Left lung (tissue), 10 donors: ENCODE measurements around the gene ZSWIM5. TPM values are rescaled to one million over a fixed set of nuclear protein-coding genes. Genes with fewer than 3 reads are reported as not detected.

Experiments used
- ATAC-seq: fragments of 200-7000 bp; cut with Tn5 transposase; one replicate; pipeline ENCODE4 v1.9.1; 2020; ENCODE audit warnings: moderate library complexity
- DNase-seq, 4 donors: peaks; one replicate each; pipeline ENCODE4 v3.0.0-alpha.2; 2013 to 2020
- H3K27ac ChIP-seq, 2 donors: fragments of 200-600 bp; sonication (generic) in 1 of 2; one replicate each; pipeline versions ENCODE4 v1.5.0 to v1.8.0; 2020 to 2021
- H3K27me3 ChIP-seq, 2 donors: fragments of 200-600 bp; sonication (generic) in 1 of 2; one replicate each; pipeline versions ENCODE4 v1.5.0 to v1.8.0; 2020 to 2021
- H3K36me3 ChIP-seq, 2 donors: fragments of 200-600 bp; sonication (generic) in 1 of 2; one replicate each; pipeline versions ENCODE4 v1.5.0 to v1.8.0; 2020 to 2021
- H3K4me1 ChIP-seq, 2 donors: fragments of 200-600 bp; one replicate each; pipeline ENCODE4 v1.8.0; 2021
- H3K4me3 ChIP-seq, 2 donors: fragments of 200-600 bp; sonication (generic) in 1 of 2; one replicate each; pipeline versions ENCODE4 v1.5.0 to v1.8.0; 2020 to 2021; ENCODE audit warnings: mild to moderate bottlenecking in 1 of 2
- H3K9me3 ChIP-seq, 2 donors: fragments of 200-600 bp; sonication (generic) in 1 of 2; one replicate each; pipeline versions ENCODE4 v1.5.0 to v1.8.0; 2020 to 2021
- CTCF ChIP-seq, 2 donors: fragments of 200-600 bp; sonication (generic) in 1 of 2; IDR thresholded peaks; one replicate each; pipeline versions ENCODE4 v1.5.0 to v1.8.0; 2021; ENCODE audit warnings: antibody characterized with exemption in 2 of 2
- intact Hi-C, 2 donors: fragments of 100-400 bp; cut with DNase I; formaldehyde crosslinking; loops; one replicate each; pipeline versions ENCODE4 v1.11.2 to v1.14.2; 2022
- polyA plus RNA-seq, 6 donors: library from polyadenylated mRNA; unstranded; fragments of 120-200 nt; gene quantifications; one replicate each; pipeline ENCODE4 v1.2.1, GENCODE V29; 2013; ENCODE audit not compliant: insufficient read length in 6 of 6
- total RNA-seq, 2 donors: library from RNA; stranded (reverse); fragmentation: NEBNext Ultra II Directional; extraction: Animal tissue kit (Norgen Biotek cat#: 25700); gene quantifications; one replicate each; pipeline ENCODE4 v1.2.1, GENCODE V29; 2021
- donor health status: DM: no; HTN: yes; CAD: no.
- donor health status: DM: no; HTN: no; CAD: no.

Gene ZSWIM5
- total and polyA plus RNA-seq, 8 donors = 2.0 to 6.3 (median 4.7) TPM

- Histone ChIP-seq H3K27me3 (no peaks in the 10 kb centered on the region), H3K4me3 (no peak overlapping the region), H3K4me1 (peaks cover 12 to 34% of the 10 kb centered on the region in 2 donors), H3K9me3 (no peaks in the 10 kb centered on the region), H3K36me3 (peaks cover 0 to 22% of the 10 kb centered on the region in 2 donors), H3K27ac (no peak overlapping the region)
- ATAC-seq = no peak
- TF ChIP-seq CTCF (IDR thresholded peaks at IDR 0.05) = no peak
- intact Hi-C loops = loop anchor here in 1 of 2 donors (10.0 kb wide), 1 partner anchor 479 kb away; the partner anchor contains the start of gene TESK2
- no peak for DNase-seq
Observed at GRCh38 chr1:45016090-45016697, 190.2 kb downstream of the ZSWIM5 start.

- H3K36me3 ChIP-seq = peaks cover 0 to 22% of the 10 kb centered on the region in 2 donors
- H3K4me1 ChIP-seq = peaks cover 12 to 35% of the 10 kb centered on the region in 2 donors
- H3K27ac ChIP-seq = no peak overlapping the region
- no peaks in the 10 kb centered on the region for H3K27me3 ChIP-seq
- intact Hi-C loops = loop anchor here in 1 of 2 donors (10.0 kb wide), 1 partner anchor 479 kb away; the partner anchor contains the start of gene TESK2
- no peak overlapping the region for H3K4me3 ChIP-seq
- DNase-seq (no peak), ATAC-seq (no peak)
- TF ChIP-seq CTCF (IDR thresholded peaks at IDR 0.05) = no peak
- no peaks in the 10 kb centered on the region for H3K9me3 ChIP-seq
Observed at GRCh38 chr1:45015683-45016082, 190.7 kb downstream of the ZSWIM5 start.

- Histone ChIP-seq H3K27ac (peak overlapping the region in 1 of 2 donors; percentile 25), H3K27me3 (no peaks in the 10 kb centered on the region), H3K36me3 (peaks cover 0 to 25% of the 10 kb centered on the region in 2 donors), H3K9me3 (no peaks in the 10 kb centered on the region), H3K4me3 (no peak overlapping the region), H3K4me1 (peaks cover 18 to 46% of the 10 kb centered on the region in 2 donors)
- TF ChIP-seq CTCF (IDR thresholded peaks at IDR 0.05) = peak; percentile 84 to 89
- peak in 3 of 4 donors; percentile 61 to 88 (median 73) for DNase-seq
- peak; percentile 24 for ATAC-seq
- intact Hi-C loops = loop anchor here in 1 of 2 donors (5.0 to 10.0 kb wide), 2 partner anchors 288 to 480 kb away; partner anchors contain the start of gene TESK2
Observed at GRCh38 chr1:45014321-45015028, 191.9 kb downstream of the ZSWIM5 start.

GRCh38 chr1:45013551-45014209, 192.7 kb downstream of the ZSWIM5 start:
- H3K36me3 ChIP-seq = peaks cover 0 to 32% of the 10 kb centered on the region in 2 donors
- H3K4me3 ChIP-seq = no peak overlapping the region
- ATAC-seq = no peak
- H3K4me1 ChIP-seq = peaks cover 18 to 52% of the 10 kb centered on the region in 2 donors
- intact Hi-C loops = loop anchor here in 1 of 2 donors (5.0 to 10.0 kb wide), 2 partner anchors 289 to 481 kb away; partner anchors contain the start of gene TESK2
- no peak for DNase-seq
- H3K9me3 ChIP-seq = no peaks in the 10 kb centered on the region
- no peak for TF ChIP-seq CTCF (IDR thresholded peaks at IDR 0.05)
- peak overlapping the region in 1 of 2 donors; percentile 25 for H3K27ac ChIP-seq
- H3K27me3 ChIP-seq = no peaks in the 10 kb centered on the region
